Astrocyte of the cerebellum (primary cell): ENCODE measurements around the gene PLBD1.

Source experiments
- DNase-seq: peaks from one replicate; pipeline ENCODE4 v3.0.0-alpha.2; 2011; ENCODE audit warnings: low read depth
- H3K4me3 ChIP-seq: 2 replicates; pipeline ENCODE4 v1.5.1; 2011; ENCODE audit warnings: mild to moderate bottlenecking, low read depth, low read length, moderate library complexity
- in situ Hi-C: cut with HindIII; loops from 2 replicates; pipeline ENCODE4 v1.10.0; 2017; ENCODE audit warnings: low sequenced_read_pairs
- TF ChIP-seq, protein P1 (sequence below): IDR thresholded peaks from 2 replicates; pipeline ENCODE4 v1.5.1; 2012; ENCODE audit warnings: low read length, low read depth, moderate library complexity, mild to moderate bottlenecking; ENCODE audit errors: missing control alignments

PLBD1 gene

DNA sequence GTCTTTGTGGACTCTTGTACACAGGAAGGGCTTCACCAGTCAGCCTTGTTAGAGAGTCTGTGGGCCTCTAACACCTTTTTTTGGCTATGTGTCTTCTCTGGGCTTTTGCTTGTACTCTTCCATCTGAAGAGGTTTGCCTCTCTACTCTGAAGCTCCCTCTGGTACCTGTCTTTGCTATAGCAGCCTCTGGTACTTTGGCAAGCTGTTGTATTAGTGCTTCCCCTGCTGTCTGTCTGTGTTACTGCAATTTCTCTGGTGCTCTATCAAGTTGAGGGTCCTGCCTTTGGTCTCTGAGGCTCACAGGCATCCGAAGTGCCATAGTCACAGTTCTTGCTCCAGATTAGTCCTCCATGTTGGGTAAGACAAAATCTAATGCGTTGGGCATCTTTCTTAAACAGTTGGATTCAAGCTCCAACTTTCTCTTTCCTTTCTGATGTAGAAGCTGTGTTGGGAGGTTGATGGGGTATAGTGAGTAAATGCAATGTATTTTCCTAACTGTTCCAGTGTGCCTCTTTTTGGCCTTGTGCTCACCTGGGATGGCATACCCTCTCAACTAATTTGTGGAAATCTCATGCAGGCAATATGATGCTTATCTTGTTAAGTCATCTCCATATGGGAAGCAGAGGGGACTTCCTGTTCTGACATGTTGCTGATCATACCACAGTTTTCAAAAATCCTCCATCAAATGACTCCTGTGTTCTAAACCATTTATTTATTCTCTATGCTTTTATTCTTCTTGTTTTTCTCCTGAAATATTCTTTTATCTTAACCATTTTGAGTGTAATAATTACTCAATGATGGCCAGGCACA is 113.4 kb downstream of the PLBD1 start:
- DNase-seq: no peak
- H3K4me3 ChIP-seq: no peak overlapping the region
- in situ Hi-C loops: no loop called here
- TF ChIP-seq, protein P1, sequence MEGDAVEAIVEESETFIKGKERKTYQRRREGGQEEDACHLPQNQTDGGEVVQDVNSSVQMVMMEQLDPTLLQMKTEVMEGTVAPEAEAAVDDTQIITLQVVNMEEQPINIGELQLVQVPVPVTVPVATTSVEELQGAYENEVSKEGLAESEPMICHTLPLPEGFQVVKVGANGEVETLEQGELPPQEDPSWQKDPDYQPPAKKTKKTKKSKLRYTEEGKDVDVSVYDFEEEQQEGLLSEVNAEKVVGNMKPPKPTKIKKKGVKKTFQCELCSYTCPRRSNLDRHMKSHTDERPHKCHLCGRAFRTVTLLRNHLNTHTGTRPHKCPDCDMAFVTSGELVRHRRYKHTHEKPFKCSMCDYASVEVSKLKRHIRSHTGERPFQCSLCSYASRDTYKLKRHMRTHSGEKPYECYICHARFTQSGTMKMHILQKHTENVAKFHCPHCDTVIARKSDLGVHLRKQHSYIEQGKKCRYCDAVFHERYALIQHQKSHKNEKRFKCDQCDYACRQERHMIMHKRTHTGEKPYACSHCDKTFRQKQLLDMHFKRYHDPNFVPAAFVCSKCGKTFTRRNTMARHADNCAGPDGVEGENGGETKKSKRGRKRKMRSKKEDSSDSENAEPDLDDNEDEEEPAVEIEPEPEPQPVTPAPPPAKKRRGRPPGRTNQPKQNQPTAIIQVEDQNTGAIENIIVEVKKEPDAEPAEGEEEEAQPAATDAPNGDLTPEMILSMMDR: peak; percentile 57
